GF-D8 (cell line): ENCODE measurements around the gene SRGAP3.

Experiments used
- DNase-seq: peaks from one replicate; lab custom pipeline; 2025; lab: John Stamatoyannopoulos, UW

The SRGAP3 gene

DNA sequence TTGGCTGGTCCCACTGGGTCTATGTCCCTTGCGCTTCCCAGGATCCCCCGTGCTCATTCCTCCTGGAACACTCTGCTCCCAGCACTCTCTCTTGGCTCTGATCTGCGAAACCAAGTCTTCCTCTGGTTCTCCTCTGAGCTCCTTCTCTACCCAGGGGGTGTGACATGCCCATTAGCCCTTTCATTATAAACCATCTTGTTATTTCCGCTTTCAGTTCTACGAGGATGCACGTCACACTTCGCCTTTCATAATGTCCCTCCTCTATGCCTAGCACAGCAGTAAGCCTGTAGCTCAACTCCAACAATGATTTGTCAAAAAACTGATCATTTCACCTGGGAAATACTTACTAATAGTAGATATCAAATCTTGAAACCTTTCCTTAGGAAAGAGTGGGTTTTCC is 234.2 kb downstream of the SRGAP3 start:
- no peak for DNase-seq

DNA sequence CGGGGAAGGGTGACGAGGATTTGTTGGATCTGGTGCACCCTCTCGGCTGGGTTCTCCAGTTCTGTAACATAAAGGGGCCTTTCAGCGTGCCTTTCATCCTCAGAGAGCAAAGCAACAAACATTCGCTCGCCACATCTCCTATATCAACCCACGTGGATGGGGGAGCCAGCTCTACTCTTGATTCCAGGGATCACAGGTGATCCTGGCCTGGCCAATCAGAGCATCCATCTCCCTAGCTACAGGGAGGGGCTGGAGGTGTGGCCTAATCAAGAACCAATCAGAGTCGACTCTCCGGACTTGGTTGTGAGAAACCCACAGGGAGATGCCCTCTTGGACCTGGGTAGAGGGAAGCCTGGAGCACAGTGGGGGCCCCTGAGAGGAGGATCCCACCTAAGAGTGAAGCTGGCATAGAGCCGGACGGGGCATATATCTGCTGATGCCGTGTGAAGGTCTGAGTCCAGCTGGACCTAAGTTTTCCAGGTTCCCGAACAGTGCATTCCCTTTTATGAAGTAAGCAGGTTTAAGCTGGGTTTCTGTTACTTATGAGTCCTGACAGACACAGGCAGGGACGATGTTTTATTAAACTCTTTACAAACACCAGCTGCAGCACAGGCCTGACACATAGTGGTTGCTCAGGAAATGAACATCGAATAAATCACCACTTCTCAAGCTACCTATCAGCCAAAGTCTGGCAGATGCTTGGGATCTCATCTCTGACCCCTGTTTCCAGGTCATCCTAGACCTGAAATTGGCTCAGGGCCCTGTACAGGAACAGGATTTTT is 235.5 kb downstream of the SRGAP3 start:
- no peak for DNase-seq

DNA sequence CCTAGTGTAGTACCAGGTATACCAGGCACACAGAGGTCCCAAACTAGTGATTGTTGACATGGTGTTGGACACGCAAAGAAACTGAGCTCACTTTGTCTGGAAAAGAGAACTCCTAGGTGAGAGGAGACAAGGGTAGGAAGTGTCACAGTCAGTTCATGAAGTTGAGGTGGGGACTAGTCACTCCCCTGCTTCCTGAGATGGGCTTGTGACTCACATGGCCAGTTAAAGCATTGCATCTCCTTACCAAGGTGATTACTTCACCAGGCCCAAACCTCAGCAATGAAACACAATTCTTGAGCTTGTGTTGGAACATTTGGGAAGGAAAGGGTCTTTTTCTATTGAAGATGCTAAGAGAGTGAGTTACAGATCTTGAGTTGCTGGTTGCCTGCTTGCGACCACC is 236.9 kb downstream of the SRGAP3 start:
- DNase-seq: no peak

DNA sequence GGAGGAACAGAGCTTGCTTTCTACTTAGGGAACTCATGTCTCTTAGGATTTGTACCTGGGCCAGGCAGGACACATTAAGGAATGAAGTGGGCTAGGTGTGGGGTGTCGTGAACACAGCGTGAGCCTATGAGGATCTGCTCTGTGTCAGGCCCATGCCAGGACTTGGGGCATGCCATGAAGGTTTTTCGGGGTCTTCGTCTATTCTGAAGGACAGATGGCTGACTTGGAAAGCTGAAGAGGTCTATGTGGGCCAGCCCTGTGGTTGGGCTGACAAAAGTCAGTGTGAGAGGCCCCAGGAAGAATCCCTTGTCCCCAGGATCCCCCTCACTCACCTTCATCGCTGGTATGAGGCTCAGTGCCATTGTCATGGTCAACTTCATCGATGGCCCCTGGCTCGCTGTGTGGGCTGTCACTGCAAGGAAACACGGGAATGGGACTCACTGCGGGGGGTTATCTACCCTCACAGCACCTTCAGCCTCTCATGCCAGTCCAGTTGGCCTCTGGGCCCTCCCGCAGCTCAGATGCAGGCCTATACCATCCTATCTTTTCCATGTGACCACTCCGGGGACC is 239.4 kb downstream of the SRGAP3 start:
- no peak for DNase-seq

DNA sequence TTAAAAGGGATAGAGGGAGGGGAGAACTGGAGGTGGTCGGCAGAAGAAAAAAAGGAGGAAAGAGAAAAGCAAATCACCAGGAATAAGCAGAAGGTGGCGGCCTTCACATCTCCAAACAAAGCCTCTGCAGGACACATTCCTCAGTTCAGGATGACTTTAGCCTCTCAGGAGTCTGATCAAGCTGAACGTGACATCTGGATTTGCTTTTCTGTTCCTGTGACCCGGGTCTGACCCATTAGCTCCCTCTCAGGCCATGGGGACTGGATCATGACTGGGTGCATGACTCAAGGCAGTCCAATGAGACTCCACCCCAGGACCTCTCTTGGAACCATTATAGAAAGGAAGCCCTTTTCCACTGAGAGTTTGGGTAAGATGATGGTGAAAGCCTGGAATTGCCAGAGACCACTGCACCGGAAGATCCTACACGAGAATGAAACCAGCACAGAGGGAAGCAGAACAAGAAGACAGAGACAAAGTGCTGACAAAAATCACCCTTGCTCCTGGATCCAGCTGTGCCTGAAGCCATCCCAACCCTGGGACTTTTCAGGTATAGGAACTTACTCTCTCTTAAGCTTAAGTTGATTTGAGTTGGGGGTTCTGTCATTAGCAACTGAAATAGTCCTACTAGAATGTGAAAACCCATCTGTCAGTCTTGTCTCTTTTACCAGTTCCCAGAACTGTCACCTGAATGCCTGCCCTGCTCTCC is 240.7 kb downstream of the SRGAP3 start:
- no peak for DNase-seq

DNA sequence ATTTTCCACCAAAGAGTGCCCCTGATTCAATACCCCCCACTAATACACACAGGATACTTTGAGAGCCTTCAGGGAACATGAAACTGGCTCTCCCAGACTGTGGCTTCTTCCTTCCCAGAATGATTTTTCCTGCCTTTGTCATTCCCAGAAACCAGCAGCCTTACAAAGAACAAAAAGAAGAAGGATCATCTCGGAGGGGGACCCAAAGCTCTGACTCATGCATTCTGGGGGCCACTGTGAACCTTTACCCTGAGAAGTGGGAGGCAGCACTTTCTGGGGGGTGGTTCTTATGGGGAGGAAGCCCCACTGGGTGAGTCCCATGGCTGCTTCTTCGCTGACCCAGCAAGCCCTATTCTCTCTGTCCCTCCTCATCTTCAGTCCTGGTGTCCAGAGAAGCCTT is 241.5 kb downstream of the SRGAP3 start:
- DNase-seq: no peak

DNA sequence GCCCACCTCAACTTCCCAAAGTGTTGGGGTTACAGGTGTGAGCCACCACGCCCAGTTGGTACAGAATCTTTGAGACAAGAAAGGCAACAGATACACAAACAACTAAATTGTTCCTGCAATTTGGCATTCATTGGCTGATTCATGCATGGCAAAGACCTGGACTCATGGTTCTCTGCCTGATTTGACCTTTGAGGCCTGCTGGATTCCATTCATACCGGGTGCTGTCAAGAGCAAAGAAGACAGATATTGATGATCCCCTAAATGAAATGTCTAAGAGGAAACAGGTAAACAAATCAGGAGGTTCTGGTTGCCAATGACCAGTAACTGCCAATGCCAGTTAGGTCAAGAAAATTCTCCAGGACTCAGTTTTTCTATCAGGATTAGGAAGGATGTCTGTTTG is 242.2 kb downstream of the SRGAP3 start:
- no peak for DNase-seq

DNA sequence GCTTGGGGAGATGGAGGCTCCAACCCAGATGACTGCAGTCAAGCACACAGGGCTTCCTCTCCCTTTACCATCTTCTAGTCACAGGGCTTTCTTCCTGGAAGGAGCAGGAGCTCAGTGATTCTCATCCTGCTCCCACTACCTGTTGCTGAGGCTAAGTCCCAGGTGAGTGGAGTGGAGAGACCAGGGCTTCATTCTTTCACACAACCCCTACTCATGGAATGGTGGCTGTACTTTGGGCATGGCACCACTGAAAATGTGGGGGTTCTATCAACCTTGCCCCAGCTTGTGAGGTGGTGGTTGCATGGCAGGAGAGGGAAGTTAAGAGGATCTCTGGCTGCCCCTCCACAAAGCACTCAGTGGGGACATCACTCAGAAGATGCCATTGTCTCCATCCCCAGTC is 249.4 kb downstream of the SRGAP3 start:
- DNase-seq: no peak

DNA sequence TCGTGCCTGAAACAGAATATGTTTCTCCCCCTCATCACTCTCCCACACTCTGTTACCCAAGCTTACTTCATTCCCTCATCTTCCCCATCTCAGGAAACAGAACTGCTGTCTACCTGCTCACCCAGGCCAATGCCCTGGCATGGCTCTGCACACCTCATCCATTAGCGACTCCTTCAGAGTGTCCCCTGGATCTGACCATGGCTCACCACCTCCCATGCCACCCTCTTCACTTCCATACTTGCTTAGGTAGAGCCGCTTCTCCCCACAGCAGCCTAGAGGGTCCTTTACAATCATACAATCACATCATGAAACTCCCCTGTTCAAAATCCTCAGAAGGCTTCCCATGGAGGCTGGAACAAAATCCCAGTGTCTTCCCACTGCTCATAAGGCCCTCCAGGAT is 252.3 kb downstream of the SRGAP3 start:
- no peak for DNase-seq

DNA sequence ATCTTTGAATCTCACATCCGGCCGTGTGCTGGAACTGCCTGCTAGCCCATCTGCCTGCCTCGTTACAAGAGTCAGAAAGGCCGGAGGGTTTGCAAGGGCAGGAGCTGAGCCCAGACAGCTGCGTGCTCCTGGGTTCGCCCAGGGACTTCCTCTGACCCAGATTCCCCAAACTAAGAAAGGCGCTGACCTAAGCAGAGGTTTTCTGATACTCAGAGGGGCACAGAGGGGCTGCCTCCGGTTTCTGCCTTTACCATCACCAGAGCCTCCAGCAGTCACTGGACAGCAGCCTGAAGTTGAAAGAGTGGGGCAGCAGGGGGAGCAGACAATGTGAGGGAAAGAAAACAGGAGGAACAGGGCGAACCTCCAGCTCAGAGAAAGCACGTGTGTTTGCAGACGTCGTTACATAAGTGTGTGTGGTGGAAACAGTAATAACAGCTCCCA is 252.7 kb downstream of the SRGAP3 start:
- DNase-seq: no peak

DNA sequence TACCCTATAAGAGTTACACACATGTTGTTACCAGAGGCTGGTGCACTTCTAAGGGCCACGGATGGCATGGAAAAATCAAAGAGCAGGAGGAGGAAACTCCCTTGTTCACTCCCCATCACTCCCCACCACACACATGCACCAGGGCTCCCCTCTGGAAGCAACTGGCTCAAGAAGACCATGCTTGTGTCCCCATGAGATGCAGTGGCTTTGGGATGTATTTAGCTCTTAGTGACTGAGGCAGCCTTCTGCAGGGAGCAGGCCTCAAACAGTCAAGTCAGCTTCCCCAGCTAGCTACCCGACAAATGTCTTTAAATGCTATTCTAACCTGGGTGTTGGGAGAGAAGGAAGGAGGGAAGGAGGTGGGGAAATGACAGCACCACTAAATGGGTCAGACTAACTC is 253.2 kb downstream of the SRGAP3 start:
- no peak for DNase-seq

DNA sequence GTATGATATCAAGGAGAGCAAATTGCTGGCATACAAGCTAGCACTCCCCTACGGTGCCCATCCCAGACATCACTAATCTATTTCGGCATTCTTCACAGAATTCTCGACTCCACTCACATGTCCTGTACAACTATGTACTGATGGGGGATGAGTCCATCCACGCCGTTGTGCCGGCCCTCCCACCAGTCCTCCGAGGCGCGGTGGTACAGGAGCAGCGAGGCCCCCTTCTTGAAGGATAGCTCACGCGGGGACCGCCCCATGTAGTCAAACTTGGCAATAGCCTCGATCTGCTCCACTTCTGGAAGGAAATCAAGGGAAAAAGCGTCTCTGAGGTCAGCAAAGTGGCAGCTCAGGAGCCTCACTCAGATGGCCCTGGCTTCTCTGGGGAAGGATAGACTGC is 255.2 kb downstream of the SRGAP3 start:
- DNase-seq: no peak

DNA sequence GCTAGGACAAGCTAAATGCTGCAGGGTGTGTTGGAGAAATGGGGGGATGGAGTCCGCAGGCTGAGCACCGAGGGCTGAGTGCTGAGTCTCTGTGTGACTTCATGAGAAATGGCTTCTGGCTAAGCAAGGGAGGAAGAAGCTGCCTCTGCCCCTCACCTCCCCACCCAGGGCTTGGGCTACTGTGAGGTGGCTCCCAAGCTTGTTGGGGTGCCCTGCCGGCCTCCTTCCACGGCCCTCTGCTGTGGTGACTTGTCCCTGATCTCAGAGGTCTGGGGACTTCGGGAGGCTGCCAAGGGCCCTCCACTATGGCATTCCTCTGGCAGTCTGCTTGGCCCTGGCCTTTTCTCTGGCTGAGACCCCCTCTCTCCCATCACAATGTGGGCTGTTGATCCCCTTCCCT is 256.1 kb downstream of the SRGAP3 start:
- DNase-seq: no peak

DNA sequence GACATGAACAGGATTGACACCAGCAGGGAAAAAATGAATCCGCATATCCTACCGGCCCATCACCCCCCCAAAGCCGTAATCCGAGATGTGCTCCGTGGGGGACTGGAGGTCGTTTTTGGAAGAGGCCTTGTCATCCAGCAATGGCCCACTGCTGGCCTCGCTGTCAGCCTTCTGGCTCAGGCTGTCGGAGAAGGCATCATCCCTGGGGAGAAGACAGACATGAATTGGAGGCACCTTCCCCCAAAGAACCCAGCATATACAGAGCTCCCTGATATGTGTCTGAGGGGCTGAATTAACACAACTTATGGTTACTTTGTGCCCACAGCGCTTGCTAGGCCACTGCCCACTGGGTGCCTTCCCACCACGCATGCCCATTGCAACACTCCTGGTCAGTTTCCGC is 256.6 kb downstream of the SRGAP3 start:
- DNase-seq: no peak

DNA sequence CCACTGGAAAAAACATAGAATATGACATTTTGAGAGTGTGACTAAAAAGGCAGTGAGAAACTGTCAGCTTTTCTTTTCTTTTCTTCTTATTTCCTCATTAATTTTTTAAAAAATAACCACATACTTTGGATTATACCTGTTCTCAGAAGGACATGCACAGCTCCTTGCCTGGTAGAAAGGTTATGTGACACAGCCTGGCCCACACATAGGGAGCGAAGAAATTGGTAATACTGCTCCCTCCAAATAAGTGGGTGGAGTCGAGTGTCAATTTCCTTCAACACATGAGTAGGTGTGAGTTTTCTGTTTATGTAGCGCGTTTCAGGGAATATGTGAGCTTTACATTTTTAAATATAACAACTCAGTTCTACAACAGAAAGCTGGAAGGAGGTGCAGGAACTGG is 257.2 kb downstream of the SRGAP3 start:
- no peak for DNase-seq

DNA sequence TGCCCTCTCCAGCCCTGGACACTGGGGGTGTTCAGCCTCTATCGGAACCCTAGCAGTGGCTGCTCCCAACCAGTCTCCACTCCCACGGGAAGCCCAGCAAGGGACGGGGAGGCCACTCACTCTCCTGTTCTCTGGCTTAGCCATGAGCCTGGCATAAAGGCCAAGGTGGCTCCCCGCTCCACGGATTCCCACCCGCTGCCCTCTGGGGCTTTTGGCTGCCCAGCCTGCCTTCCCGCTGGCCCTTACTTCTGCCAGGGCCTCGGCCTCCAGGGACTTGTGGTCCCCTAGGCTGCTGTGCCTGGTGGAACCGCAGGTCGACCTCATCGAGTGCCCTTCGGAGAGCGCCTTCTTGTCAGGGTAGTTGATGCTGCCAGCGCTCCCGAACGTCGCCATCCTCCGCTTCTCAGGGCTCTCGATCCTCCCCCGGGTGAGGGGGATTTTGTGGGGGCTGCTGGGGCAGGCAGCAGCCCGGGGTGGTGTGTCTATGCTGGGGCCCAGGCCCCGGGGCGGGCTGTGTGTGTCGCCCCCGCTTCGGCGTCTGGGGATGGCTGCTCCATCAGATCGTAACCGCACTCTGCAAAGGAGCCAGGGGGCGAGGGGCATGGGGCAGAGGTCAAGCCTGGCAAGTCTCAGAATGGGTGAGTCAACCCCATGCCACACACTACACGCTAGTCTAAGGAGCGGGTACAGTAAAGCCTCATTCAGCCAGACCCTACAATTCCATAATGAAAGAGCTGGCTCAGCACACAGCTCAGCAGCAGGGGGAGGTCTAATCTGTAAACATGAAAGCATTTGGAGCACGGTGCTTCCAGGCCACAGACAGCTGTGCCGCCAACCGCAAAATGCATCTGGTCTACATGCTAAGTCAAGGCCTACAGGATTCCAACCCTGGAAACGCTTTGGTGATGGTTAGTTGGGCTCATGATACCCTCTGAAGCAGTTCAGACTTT is 258.9 kb downstream of the SRGAP3 start:
- no peak for DNase-seq

DNA sequence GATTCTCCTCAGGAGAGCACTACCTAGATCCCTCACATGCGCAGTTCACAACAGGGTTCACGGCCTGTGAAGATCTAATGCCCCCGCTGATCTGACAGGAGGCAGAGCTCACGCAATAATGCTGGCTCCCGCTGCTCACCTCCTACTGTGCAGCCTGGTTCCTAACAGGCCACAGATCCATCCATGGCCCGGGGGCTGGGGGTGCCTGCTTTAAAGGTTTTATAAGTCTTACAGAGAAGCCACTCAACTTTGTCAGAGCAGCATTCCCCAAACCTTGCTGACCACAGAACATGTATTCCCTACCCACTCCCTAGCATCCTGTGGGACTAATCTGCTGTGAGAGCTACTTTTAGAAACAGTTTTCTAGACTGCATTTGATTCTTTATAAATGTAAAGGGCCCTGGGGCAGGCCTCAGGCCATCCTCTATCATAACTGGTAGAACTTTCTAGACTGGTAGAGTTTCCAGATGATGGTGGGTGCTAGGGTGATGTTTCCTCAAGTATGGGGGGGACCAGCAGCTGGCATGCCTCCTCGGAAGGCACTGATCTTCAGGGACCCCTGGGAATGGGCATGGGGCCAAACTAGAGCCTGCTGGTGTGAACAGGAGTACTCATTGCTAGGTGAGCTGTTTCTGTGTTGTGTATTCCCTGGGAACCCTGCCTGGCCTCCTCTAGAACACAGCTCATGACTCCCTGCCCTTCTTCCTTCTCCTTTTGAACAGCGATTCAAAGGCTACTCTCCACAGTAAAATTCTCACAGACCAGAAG is 260.5 kb downstream of the SRGAP3 start:
- DNase-seq: no peak

DNA sequence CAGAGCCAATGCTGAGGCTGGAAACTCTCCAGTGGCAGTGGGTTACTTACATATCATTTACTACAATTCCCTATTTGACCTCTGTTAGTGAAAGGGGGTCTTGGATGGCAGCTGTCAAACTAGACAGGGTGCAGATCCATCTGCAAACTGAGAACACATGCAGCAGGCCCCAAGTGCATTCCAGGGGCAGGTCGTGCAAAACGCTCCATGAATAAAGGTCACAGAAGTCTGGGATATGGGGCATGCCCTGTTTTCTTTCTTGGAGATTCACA is 261.1 kb downstream of the SRGAP3 start:
- no peak for DNase-seq

DNA sequence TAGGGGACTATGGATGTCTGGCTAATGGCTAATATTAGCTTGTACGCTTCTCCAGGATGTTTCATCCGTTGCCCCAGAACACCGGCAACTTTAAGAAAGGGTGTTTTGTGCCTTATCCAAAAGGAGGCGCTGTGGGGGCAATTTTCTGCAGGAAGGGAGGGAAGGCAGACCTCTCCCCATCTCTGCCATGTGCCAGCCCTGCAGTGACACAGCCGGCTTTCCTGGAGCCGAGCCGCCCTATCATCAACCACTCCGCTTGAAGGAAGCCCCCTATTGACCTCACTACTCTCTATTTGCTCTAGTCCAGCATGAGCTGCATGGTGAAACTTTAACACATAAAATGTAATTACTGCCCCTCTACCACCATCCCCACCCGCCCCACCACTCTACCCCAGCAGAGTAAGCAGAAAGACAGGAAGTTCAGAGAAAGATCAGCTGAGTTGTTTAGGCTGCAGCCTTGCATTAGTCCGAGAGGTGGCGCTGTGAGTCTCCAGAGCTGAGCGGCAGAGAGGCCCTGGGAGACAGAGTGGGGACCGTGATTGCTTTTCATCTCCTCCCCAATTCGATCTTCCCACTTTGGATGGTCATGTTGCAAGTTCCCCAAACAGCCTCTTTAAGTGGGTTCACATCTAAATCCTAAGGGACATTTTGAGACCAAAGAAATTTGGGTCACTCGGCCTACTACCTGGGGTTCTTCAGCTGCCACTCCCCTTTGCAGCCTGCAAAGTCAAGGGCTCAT is 261.6 kb downstream of the SRGAP3 start:
- no peak for DNase-seq

DNA sequence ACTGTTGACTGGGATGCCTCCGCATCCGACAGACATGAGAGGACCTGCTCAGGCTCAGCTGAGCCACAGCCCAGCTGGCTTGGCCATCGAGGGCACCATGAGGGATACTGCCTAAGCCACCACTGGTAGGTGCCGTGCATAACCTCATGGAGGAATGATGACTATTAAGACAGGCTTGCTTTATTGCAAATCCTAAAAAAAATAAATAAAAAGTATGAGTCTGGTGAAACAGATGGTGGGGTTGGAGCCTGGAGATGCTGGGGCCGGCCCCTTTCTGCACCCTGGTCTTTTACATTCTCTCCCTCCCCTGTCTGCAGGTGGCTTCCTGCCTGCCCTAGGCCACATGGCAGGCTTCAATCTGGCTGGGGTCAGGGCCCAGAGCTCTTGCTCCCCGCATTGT is 262.2 kb downstream of the SRGAP3 start:
- DNase-seq: no peak

DNA sequence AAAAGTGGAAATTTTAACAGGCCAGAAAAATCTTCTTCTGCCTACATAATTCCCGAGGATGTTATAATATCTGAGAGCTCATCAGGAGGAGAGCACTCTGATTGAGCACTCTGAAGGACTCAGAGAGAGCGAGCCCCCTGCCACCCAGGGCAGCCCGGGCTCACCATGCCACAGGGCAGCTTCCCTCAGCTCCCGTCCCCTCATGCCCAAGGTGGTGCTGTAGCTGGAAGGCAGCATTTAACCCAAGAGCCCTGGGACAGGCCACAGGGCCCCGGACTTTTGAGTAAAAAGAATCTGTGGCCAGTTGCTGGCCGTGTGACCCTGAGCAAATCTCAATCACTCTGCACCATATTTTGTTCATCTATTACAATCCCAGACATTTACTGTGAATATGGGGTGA is 262.7 kb downstream of the SRGAP3 start:
- DNase-seq: no peak
